GM12873 (cell line): ENCODE measurements around the gene CACNB4.

Source experiments
- TF ChIP-seq, protein P1 (sequence below): IDR thresholded peaks from 2 replicates; pipeline ENCODE4 v1.5.1; 2012; ENCODE audit warnings: low read depth, mild to moderate bottlenecking, moderate library complexity, low read length, control low read depth; ENCODE audit not compliant: insufficient read depth; ENCODE audit errors: missing control alignments

The CACNB4 gene

DNA sequence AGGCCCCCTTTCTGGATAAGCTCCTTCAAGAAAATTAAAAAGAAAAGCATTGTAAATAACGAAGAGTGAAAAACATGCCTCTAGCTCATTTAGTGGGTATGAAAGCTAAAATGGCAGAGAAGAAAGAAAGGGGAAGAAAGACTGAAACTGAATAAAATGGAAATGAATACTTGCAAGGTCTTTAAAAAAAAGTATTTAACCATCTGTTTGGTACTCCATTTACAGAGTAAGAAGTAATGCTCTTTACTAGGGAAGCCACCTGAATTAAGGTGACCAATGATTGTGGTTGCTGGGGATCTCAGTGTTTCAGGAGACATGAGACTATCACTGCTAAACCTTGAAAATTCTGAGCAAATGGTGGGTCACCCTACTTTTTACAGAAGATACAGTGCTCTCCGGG, 253.0 kb downstream of the CACNB4 start:
- TF ChIP-seq, protein P1, sequence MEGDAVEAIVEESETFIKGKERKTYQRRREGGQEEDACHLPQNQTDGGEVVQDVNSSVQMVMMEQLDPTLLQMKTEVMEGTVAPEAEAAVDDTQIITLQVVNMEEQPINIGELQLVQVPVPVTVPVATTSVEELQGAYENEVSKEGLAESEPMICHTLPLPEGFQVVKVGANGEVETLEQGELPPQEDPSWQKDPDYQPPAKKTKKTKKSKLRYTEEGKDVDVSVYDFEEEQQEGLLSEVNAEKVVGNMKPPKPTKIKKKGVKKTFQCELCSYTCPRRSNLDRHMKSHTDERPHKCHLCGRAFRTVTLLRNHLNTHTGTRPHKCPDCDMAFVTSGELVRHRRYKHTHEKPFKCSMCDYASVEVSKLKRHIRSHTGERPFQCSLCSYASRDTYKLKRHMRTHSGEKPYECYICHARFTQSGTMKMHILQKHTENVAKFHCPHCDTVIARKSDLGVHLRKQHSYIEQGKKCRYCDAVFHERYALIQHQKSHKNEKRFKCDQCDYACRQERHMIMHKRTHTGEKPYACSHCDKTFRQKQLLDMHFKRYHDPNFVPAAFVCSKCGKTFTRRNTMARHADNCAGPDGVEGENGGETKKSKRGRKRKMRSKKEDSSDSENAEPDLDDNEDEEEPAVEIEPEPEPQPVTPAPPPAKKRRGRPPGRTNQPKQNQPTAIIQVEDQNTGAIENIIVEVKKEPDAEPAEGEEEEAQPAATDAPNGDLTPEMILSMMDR, result no peak

DNA sequence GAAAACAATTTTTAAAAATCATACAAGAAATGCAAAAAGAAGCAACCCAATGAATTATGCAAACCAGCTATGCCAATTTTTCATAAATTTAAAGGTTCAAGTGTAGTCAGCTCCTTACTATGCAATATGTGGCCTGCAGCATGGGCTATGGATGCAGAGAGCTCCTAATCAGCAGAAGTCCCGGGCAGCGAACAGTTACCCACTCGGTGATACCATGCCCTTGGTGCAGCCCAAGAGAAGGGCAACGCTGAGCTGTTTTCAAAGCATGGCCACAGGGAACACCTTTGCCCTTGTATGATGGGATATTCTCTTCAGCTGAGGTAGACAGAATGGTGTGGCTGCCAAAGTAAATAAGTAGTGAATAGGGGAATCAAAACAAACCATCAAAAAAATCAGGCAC, 253.4 kb downstream of the CACNB4 start:
- TF ChIP-seq, protein P1, result no peak

DNA sequence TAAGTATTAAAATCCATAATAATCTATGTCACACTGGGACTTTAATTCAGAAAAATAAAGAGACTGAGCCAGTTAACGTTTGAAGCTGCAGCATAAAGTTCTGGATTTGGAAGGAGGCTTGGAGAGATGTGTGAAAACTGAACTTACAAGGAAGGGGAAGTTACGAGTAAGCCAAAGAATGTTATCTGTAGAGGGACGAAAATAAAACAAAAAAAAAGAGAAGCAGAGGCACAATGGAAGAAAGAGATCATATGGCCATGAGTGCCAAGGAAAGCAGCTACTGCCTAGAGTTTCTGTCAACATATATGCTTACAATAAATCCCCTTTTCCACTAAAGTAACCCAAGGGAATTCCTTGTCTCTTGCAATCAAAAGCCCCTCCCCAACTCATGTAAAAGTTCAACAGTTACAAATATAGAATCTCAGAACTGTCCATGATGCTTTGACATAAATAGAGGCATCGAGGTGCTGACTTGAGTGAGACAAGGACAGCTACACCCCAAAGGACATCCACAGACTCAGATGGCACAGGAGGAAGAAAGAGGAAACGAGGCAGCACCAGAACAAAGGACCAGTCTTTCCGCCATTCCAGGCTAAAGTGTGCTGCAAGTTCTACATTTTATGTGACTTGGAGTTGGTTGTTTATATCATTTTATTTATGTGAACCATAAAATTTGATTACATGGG, 254.5 kb downstream of the CACNB4 start:
- TF ChIP-seq, protein P1, result no peak

DNA sequence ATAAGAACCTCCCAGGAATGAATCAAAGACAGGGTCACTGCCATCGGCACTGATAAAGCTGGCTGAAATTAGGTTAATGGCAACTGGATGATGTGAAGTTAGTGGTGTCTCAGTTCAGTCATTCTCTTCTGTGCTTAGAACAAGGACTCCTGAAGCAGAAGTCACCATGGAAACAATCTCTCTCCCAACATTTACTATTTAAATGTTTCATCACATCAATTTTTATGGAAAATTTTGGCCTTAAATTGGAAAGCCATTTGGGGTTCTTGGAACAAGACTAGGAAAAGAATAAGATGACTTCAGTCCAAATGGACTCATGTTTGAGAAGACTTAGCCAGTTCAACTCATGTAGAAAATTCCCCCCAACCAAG, 255.2 kb downstream of the CACNB4 start:
- TF ChIP-seq, protein P1, result no peak

DNA sequence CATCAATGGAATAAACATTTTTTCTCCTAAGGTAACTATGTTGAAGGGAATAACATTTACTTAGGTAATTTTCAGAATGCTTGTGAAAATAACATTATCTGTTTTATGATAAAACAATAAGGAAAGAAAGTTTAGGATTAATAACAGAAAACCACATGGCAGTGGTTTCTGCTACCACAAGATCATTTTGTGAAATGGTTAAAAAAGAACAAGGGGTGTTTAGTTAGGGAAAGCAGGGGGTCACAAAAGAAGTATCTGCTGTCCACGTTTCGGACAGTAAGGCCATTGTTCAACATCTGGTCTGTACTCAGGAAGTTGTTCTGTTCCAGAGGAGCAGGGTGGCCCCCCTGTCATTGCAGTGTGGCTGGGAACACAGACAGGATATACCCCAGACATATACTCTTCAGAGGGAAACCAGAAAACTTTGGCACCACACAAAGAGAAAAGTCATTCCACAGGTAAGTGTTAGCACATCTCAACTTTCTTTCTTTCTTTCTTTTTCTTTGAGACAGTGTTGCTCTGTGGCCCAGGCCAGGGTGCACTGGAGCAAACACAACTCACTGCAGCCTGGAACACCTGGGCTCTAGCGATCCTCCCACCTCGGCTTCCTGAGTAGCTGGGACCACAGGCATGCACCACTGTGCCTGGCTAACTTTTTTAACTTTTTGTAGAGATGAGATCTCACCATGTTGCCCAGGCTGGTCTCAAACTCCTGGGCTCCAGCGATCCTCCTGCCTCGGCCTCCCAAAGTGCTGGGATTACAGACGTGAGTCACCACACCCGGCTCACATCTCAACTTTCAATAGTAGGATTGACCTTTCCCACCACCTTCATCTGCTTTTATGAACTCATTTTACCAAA, 255.8 kb downstream of the CACNB4 start:
- TF ChIP-seq, protein P1, result no peak

DNA sequence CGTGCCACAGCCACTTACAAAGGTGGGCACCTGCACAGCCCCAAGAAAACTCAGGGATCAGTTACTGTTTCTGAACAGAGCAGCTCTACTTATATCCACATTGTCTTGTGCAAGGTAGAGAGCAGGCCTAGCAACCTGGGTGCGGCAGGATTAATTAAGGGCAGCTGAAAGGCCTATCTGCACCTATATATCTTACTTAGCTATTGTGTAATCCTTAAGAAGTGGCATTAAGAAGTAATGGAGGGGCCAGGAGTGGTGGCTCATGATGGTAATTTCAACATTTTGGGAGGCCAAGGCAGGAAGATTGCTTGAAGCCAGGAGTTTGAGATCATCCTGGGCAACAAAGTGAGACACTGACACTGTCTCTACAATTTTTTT, 257.8 kb downstream of the CACNB4 start:
- TF ChIP-seq, protein P1, result no peak

DNA sequence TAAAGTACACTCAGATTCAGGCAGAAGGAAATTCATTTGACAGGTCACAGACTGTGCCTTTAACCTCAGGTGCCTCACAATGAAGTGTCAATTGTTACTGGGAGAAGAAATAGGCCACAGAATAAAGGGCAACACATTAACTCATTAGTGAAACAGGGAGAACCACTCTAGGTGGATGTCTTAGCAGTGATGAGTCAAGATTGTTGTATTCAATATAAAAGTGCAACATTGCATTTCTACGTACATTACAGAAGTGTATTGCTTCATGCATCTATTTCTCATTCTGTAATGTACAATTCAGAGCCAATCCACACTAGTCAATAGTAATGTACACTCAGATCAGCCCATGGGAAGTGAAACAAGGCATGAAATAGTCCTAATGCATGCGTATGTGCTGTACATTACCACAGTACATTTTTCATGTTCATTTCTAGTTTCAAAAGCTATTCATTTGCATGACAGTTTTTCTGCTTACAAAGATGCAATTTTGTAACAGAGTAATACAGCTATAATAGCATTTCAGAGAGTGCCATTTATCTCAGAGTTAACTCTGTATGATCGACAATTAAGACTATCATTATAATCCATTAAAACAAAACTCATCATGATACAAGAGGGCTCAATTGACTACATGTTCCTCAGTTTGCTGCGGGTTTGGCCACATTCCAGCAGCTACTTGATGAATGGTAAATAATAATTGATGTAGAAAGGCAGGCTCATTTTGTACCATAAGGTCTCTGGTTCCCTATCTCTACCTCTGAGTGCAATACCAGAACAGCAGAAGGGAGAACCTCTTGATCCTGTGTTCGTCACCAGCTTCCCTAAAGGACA, 258.4 kb downstream of the CACNB4 start:
- TF ChIP-seq, protein P1, result no peak
